B cell (primary cell): ENCODE data around the gene TFF2.

Source experiments
- EZH2 ChIP-seq: IDR thresholded peaks from 2 replicates; pipeline ENCODE4 v1.6.1; 2012; ENCODE audit warnings: borderline replicate concordance, low read depth, mild to moderate bottlenecking, moderate library complexity, low read length; ENCODE audit not compliant: insufficient read depth, poor library complexity, severe bottlenecking
- TF ChIP-seq, protein P1 (sequence below): fragments of 200-600 bp; IDR thresholded peaks from one replicate; pipeline ENCODE4 v1.8.0; 2022; ENCODE audit warnings: antibody characterized with exemption, mild to moderate bottlenecking

DNA sequence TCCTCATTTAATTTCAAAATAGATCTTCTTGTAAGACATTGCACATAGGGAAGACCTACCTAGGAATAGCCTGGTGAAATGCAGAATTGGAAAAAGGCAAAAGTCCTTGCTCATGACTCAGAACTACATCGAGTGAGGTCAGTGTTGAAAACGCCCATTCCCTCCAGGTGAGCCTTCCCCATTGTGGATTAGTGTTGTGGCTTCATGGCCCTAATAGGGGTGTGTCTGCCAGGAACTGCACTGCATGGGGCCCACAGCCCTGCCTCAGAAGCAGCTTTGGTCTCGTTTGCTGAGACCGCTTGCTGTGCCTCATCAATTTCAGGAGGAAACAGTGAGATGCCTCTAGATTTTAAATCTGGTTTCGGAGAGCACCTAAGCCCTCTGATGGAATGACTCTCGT is 52.6 kb downstream of the TFF2 start:
- TF ChIP-seq, protein P1, sequence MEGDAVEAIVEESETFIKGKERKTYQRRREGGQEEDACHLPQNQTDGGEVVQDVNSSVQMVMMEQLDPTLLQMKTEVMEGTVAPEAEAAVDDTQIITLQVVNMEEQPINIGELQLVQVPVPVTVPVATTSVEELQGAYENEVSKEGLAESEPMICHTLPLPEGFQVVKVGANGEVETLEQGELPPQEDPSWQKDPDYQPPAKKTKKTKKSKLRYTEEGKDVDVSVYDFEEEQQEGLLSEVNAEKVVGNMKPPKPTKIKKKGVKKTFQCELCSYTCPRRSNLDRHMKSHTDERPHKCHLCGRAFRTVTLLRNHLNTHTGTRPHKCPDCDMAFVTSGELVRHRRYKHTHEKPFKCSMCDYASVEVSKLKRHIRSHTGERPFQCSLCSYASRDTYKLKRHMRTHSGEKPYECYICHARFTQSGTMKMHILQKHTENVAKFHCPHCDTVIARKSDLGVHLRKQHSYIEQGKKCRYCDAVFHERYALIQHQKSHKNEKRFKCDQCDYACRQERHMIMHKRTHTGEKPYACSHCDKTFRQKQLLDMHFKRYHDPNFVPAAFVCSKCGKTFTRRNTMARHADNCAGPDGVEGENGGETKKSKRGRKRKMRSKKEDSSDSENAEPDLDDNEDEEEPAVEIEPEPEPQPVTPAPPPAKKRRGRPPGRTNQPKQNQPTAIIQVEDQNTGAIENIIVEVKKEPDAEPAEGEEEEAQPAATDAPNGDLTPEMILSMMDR, result no peak
- no peak for TF ChIP-seq EZH2
